ENCODE data around the gene ST3GAL2.
"Not testable (repeated sequence)": the region's sequence is repeated elsewhere in the genome, so short reads cannot be mapped to it uniquely, and the experiment has no call there.

The ST3GAL2 gene

DNA sequence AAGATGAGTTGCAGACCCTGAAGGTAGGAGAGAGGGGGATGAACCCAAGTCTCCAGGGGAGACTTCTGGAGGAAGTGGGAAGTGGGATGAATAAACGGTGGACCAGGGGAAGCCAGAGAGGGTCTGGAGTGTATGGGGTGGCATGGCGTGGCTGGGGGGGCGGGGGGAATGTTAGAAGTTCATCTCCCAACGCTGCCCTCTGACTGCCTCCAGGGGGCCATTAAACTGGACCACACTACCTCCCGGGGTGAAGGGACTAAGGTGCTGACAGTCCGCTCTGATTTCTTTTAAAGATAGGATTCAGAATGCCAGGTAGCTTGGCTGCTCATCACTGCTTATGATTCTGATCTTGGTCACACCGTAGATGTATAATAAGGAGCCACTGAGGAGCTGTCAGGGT is 21.2 kb downstream of the ST3GAL2 start:
- DNase-seq (ENCODE audit: low spot score): no peak

DNA sequence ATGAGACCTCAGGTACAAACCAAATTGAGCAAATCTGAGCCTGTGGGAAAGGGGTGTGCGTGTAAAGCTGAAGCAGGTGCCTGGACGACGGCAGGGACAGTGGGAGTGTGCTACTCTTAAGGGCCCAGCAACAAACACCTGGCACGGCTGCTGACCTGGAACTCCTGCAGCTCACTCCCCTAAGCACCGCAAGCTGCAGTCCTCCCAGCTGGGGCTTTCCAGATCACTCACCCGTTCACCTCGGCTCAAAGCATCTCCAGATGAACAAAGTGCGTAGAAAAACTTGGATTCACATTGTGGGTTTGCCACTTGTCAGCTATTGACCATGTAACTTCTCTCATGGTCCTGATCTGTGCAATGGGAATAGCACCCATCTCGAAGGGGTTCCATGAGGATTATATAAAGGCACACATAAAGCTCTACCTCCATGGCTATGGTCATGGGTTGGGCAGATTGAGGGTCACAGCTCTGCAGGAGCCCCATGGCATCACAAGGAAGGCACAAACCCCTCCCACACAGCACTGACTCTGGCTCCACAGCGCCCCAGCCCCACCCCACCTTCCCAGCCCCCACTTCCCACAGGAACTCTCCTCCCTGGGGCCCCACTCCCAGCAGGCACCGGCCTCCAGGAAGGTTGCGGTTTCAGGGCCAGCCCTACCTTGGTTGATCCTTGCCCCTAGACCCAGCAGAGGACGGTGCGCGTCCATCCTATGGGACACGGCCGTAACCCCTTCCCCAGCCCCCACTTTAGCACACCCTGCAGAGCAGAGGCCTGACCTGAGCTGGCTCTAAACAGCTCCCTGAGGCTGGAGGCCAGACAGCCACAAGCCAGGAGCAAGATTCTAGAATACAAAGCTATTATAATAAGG is 21.9 kb downstream of the ST3GAL2 start:
- no peak for DNase-seq (ENCODE audit: low spot score)

- DNase-seq (ENCODE audit: low spot score): not testable (repeated sequence)
Observed at GRCh38 chr16:70413572-70413971, 25.3 kb downstream of the ST3GAL2 start.

- no peak for DNase-seq (ENCODE audit: low spot score)
Observed at GRCh38 chr16:70412385-70412784, 26.5 kb downstream of the ST3GAL2 start.

DNA sequence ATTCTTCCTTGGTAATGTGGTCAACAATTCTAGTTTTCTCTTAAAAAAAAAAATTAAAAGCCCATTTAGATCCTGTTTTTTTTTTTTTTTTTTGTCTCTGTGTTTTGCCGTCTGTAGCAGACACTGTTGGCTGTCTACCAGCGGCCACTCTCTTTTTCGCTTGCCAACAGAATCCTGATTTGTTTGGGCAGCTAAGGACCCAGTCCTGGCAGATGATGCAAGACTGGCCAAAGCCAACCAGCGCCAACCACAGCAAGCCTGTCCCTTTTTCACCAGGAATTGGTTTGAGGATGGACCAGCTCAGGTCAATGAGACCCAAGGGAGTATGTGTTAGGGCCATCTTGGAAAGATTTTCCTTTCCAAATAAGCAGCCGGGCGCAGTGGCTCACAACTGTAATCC is 28.2 kb downstream of the ST3GAL2 start:
- DNase-seq (ENCODE audit: low spot score): no peak

- DNase-seq (ENCODE audit: low spot score): no peak
Observed at GRCh38 chr16:70407811-70408274, 31.1 kb downstream of the ST3GAL2 start.

GRCh38 chr16:70406104-70406503 is 32.8 kb downstream of the ST3GAL2 start:
- DNase-seq (ENCODE audit: low spot score): not testable (repeated sequence)

GRCh38 chr16:70402916-70403659 is 35.8 kb downstream of the ST3GAL2 start:
- DNase-seq (ENCODE audit: low spot score): no peak

DNA sequence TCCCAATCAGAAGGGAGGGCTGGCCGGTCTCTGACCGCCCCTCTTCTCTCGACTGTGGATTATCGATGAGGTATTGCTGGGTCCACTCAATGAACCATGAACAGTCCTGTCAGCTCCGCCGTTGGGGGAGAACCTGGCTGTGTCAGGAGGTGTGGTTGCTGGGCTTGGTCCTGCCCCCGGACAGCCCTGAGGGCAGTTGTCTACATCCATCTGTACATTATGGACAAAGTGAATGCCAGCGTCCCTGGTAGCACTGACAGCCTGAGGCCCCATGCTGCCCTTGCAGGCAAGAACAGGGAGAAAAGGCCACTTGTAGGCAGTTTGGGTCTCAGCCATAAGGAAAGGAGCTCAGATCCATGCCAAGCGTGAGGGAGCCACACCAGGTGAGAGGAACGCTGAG is 38.9 kb downstream of the ST3GAL2 start:
- DNase-seq (ENCODE audit: low spot score): no peak

DNA sequence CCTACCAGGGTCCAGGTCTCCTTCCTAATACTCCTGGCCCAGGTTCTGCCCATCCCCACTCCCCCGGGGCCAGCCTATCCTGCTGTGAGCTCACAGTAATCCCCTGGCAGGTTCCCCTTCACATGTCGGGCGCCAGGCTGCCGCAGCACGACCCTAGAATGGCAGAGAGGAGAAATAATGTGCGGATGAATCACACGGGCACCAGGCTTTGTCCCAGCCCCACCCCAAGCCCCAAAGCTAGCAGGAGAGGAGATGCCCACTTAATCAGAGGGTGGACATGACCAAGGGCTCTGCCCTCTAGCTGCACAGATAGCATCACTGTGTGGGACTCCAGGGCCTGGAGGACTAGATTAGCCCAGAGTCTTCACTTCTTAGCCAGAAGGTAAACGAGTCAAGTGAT is 39.5 kb downstream of the ST3GAL2 start:
- DNase-seq (ENCODE audit: low spot score): no peak

GRCh38 chr16:70398177-70398743 is 40.6 kb downstream of the ST3GAL2 start:
- DNase-seq (ENCODE audit: low spot score): no peak

GRCh38 chr16:70396246-70396904 is 42.5 kb downstream of the ST3GAL2 start:
- no peak for DNase-seq (ENCODE audit: low spot score)

DNA sequence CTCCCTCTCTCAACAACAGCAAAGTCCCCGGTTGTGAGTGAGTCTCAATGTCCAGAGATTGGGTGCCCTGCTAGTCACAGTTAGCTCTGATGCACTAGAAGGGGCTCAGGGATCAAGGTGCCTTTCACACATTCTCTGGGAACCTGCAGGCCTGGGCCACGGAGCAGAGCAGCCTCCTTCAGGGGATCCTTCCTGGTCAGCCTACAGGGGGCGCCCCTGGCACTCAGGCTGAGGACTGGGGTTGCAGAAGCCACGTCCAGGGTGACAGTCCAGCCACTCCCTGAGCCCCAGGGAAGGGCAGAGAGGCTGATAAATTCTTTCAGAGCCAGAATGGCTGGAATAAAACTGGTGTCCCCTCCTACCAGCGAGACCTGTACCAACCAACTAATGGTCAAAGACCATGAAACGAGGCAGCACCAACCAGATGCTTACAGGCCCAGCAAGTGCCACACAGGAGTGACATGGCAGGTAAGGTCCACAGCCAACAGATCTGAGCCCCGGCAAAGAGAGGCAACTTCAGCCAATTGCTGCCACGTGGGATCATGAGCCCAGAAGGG is 43.5 kb downstream of the ST3GAL2 start:
- no peak for DNase-seq (ENCODE audit: low spot score)

DNA sequence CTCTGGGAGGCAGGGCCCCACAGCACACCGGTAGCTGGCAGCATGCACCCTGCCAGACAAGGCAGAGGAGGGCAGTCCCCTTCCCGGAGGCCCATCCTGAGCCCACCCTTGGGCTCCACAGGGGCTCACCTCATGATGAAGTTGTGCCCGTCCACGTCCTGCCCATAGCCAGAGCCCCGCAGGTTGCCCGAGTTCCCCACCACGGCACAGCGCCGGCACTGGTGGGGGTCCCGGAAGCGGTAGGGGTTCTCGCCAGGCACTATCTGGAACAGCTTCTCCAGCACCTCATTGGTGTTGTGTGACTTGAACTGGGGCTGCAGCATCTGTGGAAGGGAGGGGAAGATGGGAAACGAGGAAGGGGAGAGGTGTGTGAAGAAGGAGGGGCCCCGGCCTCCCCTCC is 44.0 kb downstream of the ST3GAL2 start:
- no peak for DNase-seq (ENCODE audit: low spot score)

DNA sequence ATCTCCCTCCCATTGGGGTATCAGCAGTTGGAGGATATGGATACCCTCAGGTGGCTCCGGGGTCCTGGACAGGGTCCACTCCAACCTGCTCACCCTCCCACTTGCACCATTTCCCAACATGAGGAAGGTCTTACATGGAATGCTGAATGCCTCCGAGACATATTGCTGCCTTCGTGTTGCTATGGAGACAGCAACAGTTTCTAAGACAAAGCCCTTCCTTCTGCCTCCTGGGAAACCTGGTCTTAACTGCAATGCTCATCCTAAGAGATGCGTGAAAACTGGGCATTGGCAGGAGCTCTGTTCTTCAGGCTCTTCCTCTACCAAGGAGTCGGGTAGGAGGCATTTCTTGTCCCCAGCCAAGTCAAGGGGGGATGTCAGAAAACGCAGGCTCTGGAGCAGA is 45.2 kb downstream of the ST3GAL2 start:
- DNase-seq (ENCODE audit: low spot score): no peak

DNA sequence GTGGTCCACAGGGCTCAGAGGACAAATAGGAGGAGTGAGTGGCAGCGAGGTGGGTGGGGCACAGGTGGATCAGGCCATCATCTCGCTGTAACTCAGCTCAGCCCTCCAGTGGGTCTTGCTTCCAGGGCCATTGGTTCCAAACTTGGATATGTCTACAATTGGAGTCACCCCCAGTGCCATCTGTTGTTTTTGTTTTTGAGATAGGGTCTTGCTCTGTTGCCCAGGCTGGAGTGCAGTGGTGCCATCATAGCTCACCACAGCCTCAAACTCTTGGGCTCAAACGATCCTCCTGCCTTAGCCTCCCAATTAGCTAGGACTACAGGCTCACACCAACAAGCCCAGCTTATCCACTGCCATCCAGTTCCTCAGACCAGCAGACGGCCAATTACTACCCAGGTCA is 46.3 kb downstream of the ST3GAL2 start:
- no peak for DNase-seq (ENCODE audit: low spot score)

- no peak for DNase-seq (ENCODE audit: low spot score)
Observed at GRCh38 chr16:70391881-70392481, 46.9 kb downstream of the ST3GAL2 start.

DNA sequence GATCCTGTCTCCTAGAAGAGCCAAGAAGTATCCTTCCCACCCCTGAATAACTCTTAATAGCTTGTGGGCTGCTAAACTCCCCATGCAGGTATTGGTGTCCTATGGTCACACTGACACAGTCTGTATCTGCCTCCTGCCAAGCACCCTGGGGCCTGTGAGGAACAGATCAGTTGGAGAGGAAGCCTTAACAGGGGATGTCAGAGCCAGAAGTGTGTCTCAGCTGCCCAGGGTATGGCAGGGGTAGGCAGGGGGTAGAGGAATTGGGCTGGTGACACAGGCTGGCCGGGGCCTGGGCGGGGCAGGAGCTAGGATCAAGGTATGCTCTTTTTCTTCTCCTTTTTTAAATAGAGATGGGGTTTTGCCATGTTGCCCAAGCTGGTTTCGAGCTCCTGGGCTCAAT is 47.5 kb downstream of the ST3GAL2 start:
- DNase-seq (ENCODE audit: low spot score): no peak

DNA sequence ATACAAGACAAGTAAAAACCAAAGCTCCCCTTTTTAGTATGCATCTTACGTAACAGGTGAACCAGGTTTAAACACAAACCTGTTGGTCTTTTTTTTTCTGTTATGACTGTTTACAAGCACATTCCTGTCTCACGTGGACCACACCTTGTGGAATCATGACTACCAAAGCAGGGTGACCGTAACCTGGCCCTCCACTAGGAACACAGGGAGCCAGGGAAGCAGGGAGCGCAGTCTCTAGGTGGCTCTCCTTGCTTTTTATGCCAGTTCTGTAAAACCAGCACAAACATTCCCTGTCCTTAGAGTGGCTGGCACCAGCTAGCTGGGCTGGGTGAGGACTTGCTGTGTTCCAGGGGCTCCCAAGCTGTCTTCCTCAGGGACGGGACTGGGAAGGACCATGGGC is 48.1 kb downstream of the ST3GAL2 start:
- DNase-seq (ENCODE audit: low spot score): no peak

- no peak for DNase-seq (ENCODE audit: low spot score)
Observed at GRCh38 chr16:70388006-70388680, 50.8 kb downstream of the ST3GAL2 start.

Data from left forelimb (tissue), 1 donor.